ENCODE results near the gene DR1. TPM values are rescaled to one million over a fixed set of nuclear protein-coding genes. Genes with fewer than 3 reads are reported as not detected.

The DR1 gene
- total RNA-seq: 47.1 TPM
- long read RNA-seq, full-length matches to known transcripts: 119 of 122 reads
- long read RNA-seq, partial matches to known transcripts: 0 of 122 reads
- long read RNA-seq, other reads (novel, unspliced or antisense): 3 of 122 reads

- Histone ChIP-seq H3K27me3 (no peaks in the 10 kb centered on the region), H3K27ac (peak within 1 kb of the TSS; percentile 99), H3K36me3 (no peaks in the 10 kb centered on the region), H3K4me1 (peaks cover 25% of the 10 kb centered on the region), H3K9me3 (no peaks in the 10 kb centered on the region), H3K4me3 (peak within 1 kb of the TSS; percentile 84)
- ATAC-seq: peak; percentile 99
- intact Hi-C loops (cut with DNase I): no loop called here
- TF ChIP-seq, protein P1, sequence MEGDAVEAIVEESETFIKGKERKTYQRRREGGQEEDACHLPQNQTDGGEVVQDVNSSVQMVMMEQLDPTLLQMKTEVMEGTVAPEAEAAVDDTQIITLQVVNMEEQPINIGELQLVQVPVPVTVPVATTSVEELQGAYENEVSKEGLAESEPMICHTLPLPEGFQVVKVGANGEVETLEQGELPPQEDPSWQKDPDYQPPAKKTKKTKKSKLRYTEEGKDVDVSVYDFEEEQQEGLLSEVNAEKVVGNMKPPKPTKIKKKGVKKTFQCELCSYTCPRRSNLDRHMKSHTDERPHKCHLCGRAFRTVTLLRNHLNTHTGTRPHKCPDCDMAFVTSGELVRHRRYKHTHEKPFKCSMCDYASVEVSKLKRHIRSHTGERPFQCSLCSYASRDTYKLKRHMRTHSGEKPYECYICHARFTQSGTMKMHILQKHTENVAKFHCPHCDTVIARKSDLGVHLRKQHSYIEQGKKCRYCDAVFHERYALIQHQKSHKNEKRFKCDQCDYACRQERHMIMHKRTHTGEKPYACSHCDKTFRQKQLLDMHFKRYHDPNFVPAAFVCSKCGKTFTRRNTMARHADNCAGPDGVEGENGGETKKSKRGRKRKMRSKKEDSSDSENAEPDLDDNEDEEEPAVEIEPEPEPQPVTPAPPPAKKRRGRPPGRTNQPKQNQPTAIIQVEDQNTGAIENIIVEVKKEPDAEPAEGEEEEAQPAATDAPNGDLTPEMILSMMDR (IDR thresholded peaks at IDR 0.05): no peak
- peak; percentile 98 for DNase-seq
Observed at GRCh38 chr1:93345633-93346420, at the start of gene DR1. Gene DR1, plus strand, starts transcription at chr1:93345907. Its CDS starts 739 bp downstream, at chr1:93346646.

DNA sequence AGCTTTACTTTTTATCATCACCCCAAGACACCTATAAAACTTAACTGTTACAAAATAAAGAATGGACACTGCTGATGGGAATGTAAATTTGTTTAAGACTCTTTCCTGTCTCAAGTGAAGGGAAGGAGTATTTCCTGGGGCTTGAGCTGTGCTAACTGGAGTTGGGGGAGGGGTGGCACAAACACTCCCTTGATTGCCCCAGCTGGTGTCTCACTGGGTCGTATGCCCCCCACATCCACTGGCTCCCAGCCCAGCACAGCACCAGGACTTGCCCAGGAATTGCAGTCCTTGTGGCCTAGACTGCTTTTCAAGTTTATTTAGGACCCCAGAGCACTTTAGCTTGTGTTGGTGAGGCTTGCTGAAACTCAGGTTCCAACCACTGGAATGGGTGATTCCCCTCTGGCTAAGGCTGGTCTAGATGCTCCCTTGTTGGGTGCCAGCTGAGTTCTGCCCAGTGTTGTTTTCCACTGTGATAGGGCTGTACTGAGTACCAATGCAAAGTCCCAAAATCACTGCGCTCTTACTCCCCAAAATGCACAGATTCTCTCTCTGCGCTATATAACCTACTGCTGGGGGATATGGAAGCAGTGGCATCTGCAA lies 49.1 kb upstream of the DR1 start:
- ATAC-seq (no peak), DNase-seq (no peak)
- Histone ChIP-seq H3K4me1 (no peaks in the 10 kb centered on the region), H3K27ac (no peak overlapping the region), H3K36me3 (no peaks in the 10 kb centered on the region), H3K4me3 (no peak overlapping the region), H3K9me3 (no peaks in the 10 kb centered on the region), H3K27me3 (no peaks in the 10 kb centered on the region)
- TF ChIP-seq, protein P1 (IDR thresholded peaks at IDR 0.05): no peak
- intact Hi-C loops (cut with DNase I): no loop called here

- H3K27ac ChIP-seq: no peak overlapping the region
- H3K27me3 ChIP-seq: no peaks in the 10 kb centered on the region
- intact Hi-C loops (cut with DNase I): no loop called here
- no peak overlapping the region for H3K4me3 ChIP-seq
- no peak for ATAC-seq
- no peak for DNase-seq
- no peaks in the 10 kb centered on the region for H3K36me3 ChIP-seq
- H3K9me3 ChIP-seq: no peaks in the 10 kb centered on the region
- TF ChIP-seq, protein P1 (IDR thresholded peaks at IDR 0.05): no peak
- H3K4me1 ChIP-seq: no peaks in the 10 kb centered on the region
Observed at GRCh38 chr1:93301131-93301530, 44.6 kb upstream of the DR1 start.

DNA sequence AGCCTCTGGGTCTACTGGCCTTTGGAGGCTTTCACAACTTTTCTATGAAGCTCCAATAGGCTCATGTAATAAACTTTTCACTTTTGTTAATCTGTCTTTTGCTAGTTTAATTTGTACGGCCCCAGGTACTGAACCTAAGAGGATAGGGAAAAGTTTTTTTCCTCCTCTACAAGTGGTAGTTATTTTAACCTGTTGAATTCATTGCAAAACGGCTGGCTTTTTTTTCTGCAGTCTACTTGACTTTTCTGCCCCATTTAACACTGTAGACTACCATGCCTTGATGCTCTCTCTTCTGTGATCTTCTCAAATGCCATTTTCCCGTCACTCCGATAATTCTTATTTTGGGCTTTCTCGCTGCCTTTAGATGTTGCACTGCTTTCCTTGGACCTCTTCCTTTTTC lies 43.6 kb upstream of the DR1 start:
- H3K9me3 ChIP-seq: no peaks in the 10 kb centered on the region
- H3K27me3 ChIP-seq: no peaks in the 10 kb centered on the region
- H3K36me3 ChIP-seq: no peaks in the 10 kb centered on the region
- DNase-seq: no peak
- ATAC-seq: no peak
- H3K4me1 ChIP-seq: no peaks in the 10 kb centered on the region
- TF ChIP-seq, protein P1 (IDR thresholded peaks at IDR 0.05): no peak
- H3K4me3 ChIP-seq: no peak overlapping the region
- intact Hi-C loops (cut with DNase I): no loop called here
- no peak overlapping the region for H3K27ac ChIP-seq

DNA sequence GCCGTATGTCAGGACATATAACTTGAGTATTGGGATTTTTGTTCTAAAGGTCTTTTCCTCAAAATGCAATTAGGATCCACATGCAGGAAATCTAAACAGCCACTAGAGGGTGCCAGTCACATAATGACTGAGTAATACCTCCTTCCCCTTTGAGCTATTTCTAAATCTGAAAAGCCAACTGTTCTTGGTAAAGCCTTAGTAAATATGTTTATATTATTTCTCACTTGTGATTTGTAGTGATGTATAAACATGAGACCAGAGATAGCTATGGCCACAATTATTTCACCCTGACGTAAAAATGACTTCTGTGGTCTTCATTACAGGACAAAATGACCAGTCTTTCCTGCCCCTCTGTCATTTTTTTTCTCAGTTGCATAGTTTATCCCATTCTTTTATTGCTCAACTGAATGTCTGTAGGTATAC lies 41.0 kb upstream of the DR1 start:
- peak; percentile 89 for ATAC-seq

More for the DNA sequence above, 41.0 kb upstream of the DR1 start:
- no peaks in the 10 kb centered on the region for H3K27me3 ChIP-seq
- intact Hi-C loops (cut with DNase I): no loop called here
- no peak for DNase-seq
- TF ChIP-seq, protein P1 (IDR thresholded peaks at IDR 0.05): peak; percentile 96
- H3K4me3 ChIP-seq: no peak overlapping the region
- H3K4me1 ChIP-seq: no peaks in the 10 kb centered on the region
- H3K36me3 ChIP-seq: no peaks in the 10 kb centered on the region
- H3K27ac ChIP-seq: no peak overlapping the region
- no peaks in the 10 kb centered on the region for H3K9me3 ChIP-seq
